Choroid plexus epithelial cell (primary cell): Measurements from ENCODE around the gene HOXC5.

Experiments used
- DNase-seq: peaks from one replicate; pipeline ENCODE4 v3.0.0-alpha.2; 2010; ENCODE audit warnings: low read depth
- H3K4me3 ChIP-seq: 2 replicates; pipeline ENCODE4 v1.5.1; 2011; ENCODE audit warnings: low read depth, mild to moderate bottlenecking, control low read depth, low read length, moderate library complexity
- CTCF ChIP-seq: conservative IDR thresholded peaks from 2 replicates; pipeline ENCODE4 v1.5.1; 2011; ENCODE audit warnings: low read depth, mild to moderate bottlenecking, control low read depth, inconsistent platforms, low read length, moderate library complexity

Gene HOXC5

GRCh38 chr12:54059668-54060067, 26.8 kb downstream of the HOXC5 start:
- no peak for DNase-seq
- no peak overlapping the region for H3K4me3 ChIP-seq
- no peak for TF ChIP-seq CTCF

GRCh38 chr12:54060174-54060974, 27.5 kb downstream of the HOXC5 start:
- no peak for TF ChIP-seq CTCF
- DNase-seq: no peak
- no peak overlapping the region for H3K4me3 ChIP-seq

- H3K4me3 ChIP-seq: no peak overlapping the region
- no peak for TF ChIP-seq CTCF
- no peak for DNase-seq
Measured at GRCh38 chr12:54060975-54061778, 28.3 kb downstream of the HOXC5 start.

- no peak for TF ChIP-seq CTCF
- no peak for DNase-seq
- no peak overlapping the region for H3K4me3 ChIP-seq
Measured at GRCh38 chr12:54065677-54066076, 32.8 kb downstream of the HOXC5 start.

- no peak overlapping the region for H3K4me3 ChIP-seq
- no peak for TF ChIP-seq CTCF
- DNase-seq: no peak
Measured at GRCh38 chr12:54066408-54066807, 33.6 kb downstream of the HOXC5 start.

- TF ChIP-seq CTCF: no peak
- no peak overlapping the region for H3K4me3 ChIP-seq
- DNase-seq: no peak
Measured at GRCh38 chr12:54068418-54069070, 35.7 kb downstream of the HOXC5 start.
